Activated CD8-positive, alpha-beta memory T cell treated with anti-CD3 and anti-CD28 coated beads for 4 hours (primary cell): ENCODE results near the gene HBD.
"Not testable (repeated sequence)": the region's sequence is repeated elsewhere in the genome, so short reads cannot be mapped to it uniquely, and the experiment has no call there.

ENCODE experiments used
- DNase-seq, 2 donors: peaks; one replicate each; pipeline ENCODE4 v3.0.0-alpha.2; 2020; ENCODE audit warnings: low read depth in 2 of 2

HBD gene

DNA sequence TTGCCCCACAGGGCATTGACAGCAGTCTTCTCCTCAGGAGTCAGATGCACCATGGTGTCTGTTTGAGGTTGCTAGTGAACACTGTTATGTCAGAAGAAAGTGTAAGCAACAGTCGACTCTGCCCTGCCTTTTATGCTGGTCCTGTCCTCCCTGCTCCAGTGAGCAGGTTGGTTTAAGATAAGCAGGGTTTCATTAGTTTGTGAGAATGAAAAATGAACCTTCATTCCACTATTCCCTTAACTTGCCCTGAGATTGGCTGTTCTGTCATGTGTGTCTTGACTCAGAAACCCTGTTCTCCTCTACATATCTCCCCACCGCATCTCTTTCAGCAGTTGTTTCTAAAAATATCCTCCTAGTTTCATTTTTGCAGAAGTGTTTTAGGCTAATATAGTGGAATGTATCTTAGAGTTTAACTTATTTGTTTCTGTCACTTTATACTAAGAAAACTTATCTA, at the start of gene HBD:
TSS of gene HBD (minus strand) at position 103 of the 454 bp plus-strand sequence. CDS start at position 53, 50 bp downstream.
- DNase-seq: no peak

DNA sequence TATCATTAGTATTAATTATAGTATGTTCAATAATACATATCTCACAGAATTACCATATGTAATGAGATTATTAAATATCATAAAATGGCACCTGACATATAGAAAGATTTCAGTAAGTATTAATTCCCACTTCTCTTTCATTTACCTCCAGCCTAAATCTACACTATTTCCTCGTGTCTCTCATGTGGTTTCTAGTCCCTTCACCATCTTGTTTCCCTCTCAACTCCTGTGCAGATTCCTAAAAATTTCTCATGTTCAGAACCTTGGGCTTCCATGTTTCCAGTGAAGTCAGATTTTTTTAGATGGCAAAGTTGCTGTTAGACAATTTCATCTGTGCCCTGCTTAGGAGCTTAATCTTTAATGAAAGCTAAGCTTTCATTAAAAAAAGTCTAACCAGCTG, 49.6 kb upstream of the HBD start:
- no peak for DNase-seq

DNA sequence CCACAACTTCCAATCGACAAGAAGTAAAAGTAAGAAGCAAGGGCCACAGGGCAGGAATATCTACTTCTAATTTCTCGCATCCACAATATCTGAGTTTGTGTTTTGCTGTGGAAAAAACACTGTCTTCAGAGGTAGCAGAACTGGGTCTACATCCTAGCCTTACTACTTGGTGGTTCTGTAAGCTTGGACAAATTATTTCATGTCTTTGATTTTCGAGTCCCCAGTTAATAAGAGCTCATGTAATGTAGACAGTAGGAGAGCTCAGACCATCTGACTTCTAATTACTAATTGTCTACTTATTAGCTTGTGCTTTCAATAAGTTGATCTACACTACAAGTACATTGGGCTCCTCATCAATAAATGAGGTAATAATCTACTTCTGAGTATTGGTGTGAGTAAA, 48.8 kb upstream of the HBD start:
- DNase-seq: no peak

DNA sequence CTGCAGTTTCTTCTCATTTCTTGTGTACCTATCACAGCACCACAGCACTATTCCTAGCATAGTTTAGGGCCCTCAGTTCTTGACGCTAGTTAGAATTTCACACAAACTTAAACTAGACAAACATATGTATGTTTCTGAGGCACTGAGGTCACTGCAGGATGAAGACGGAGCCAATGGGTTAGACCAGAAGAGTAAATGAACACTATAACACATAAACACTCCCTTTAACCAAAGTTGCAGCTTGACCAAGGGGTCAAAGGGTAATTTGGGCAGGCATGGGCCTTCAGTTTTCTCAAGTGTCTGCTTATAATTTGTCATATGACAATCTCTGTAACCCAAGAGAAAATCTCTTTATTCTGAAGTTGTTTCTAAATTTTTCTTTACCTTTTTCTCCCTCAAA, 48.3 kb upstream of the HBD start:
- no peak for DNase-seq

DNA sequence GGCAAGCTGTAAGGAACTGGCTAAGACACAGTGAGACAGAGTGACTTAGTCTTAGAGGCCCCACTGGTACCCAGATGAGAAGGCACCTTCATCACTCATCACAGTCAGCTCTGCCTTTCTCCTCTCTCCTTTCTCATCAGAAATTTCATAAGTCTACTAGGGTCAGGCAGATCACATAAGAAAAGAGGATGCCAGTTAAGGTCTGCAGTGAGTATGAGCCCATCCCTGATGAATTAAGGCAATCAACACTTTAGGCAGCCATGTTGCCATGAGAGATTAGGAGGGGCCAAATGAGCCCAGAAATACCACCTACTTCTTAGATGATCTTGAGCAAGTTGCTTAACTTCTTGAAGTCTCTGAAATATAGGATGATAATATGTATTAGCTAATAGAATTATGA, 47.3 kb upstream of the HBD start:
- DNase-seq: no peak

DNA sequence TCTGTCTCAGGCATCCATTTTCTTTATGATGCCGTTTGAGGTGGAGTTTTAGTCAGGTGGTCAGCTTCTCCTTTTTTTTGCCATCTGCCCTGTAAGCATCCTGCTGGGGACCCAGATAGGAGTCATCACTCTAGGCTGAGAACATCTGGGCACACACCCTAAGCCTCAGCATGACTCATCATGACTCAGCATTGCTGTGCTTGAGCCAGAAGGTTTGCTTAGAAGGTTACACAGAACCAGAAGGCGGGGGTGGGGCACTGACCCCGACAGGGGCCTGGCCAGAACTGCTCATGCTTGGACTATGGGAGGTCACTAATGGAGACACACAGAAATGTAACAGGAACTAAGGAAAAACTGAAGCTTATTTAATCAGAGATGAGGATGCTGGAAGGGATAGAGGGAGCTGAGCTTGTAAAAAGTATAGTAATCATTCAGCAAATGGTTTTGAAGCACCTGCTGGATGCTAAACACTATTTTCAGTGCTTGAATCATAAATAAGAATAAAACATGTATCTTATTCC, 46.4 kb upstream of the HBD start:
- no peak for DNase-seq

DNA sequence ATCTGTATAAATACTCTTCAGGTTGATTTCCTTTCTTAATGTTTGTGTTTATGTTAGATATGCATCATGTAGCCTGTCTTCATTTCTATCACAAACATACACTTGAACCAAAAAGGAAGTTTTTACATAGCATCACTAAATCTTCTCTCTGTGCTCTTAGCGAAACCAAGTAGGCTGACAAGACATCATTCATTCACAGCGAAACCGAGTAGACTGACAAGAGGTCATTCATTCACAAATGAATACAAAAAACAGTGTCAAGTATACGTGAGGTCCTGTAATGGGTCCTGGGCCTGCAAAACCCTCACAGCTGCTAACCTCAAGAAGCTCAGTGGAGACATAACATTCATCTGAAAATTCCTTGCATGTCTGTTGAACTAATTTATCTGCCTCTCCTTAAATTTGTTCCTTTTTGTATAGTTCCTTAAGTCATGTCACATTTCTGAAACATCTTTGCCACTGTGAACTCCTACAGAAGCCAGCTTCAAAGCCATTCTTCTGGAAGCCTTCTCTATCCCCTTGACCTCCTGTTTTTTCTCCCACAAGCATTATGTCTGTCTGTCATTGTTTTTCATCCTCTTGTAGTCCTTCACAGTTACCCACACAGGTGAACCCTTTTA, 45.3 kb upstream of the HBD start:
- no peak for DNase-seq

DNA sequence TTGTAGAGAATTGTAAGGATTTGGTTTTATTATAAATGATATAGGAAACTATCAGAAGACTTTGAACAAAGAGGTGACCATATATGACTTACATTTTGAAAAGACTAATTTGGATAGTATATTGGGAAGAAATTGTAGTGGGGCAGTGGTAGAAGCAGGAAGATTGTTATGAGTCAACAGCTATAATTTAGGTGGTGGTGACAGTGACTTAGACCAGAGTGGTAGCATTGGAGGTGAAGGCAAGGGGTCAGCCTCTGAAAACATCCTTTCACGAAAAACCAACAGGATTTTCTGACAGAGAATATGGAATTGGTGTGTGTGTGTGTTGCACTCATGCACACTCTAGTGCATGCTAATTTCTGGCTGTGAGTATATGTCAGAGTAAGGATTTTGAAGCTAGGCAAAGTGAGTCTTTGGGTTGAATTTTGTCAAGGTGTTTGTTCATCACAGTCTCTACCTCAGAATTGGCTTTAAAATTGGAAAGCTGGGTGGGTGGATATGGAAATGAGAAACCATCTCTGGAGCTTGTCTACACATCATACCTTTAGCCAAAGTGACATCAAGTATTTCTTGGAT, 43.6 kb upstream of the HBD start:
- DNase-seq: no peak

DNA sequence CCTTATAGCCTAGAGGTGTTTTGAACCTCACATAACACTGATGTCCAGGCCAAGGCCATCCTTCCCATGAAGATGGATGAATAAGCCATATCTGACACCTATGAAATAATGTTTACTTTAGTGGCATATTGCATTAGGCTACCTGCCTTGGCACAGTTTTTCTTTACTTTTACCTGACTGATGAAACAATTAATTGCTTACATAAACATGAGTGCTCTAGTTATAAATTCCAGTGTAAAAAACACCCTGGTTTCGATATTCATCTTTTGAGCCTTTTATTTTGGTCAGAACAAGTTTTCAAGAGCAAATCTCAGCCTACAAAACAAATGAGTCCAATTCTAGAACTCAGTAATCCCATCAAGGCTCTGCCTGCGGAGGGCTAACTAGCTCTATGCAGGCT, 42.4 kb upstream of the HBD start:
- no peak for DNase-seq

DNA sequence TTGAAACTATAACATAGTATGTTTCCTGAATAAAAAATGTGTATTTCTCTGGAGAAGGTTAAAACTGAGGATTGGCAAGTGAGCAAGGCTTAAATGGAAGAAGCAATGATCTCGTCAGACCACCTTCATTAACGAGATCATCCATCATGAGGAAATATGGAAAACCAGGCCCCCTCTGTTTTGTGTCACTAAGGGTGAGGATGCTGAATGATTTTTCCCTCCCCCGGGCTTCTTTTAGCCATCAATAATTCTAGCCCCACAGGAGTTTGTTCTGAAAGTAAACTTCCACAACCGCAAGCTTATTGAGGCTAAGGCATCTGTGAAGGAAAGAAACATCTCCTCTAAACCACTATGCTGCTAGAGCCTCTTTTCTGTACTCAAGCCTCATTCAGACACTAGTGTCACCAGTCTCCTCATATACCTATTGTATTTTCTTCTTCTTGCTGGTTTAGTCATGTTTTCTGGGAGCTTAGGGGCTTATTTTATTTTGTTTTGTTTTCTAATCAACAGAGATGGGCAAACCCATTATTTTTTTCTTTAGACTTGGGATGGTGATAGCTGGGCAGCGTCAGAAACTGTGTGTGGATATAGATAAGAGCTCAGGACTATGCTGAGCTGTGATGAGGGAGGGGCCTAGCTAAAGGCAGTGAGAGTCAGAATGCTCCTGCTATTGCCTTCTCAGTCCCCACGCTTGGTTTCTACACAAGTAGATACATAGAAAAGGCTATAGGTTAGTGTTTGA, 41.3 kb upstream of the HBD start:
- DNase-seq: no peak

DNA sequence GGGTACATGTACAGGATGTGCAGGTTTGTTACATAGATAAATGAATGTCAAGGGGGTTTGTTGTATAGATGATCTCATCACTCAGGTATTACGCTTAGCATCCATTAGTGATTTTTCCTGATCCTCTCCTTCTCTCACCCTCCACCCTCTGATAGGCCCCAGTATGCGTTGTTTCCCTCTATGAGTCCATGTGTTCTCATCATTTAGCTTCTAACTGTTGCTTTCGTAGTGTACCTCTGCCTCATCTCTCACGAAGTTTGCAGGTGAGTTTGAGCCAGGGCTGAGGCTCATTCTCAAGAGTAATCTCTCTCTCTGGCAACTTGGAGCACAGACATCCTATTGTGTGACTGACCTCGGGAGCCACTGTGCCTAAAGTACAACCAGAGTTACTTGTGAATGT, 40.1 kb upstream of the HBD start:
- no peak for DNase-seq

DNA sequence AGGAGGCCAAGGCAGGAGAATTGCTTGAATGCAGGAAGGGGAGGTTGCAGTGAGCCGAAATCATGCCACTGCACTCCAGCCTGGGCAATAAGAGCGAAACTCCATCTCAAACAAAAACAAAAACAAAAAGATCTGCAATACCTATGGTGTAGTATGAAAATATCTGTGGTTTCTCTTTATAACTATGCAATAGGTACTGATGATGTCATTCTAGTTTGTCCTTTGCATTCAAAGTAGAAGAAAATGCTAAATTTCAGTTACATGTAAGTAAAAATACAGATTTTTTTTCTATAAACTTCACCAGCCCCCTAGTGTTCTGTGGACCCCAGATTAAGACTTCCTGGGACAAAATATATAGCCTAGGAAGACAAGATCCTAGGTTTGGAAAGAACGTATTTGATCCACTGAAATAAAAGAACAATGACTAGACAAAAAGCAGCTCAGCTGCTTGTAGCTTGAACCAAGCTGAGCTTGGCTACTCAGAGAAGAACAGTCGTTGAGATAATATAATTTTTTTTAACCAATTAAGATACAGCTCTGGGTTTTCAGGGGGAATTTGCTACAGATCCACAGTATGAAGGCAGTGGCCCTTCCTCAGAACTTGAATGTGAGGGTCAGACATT, 38.2 kb upstream of the HBD start:
- no peak for DNase-seq

DNA sequence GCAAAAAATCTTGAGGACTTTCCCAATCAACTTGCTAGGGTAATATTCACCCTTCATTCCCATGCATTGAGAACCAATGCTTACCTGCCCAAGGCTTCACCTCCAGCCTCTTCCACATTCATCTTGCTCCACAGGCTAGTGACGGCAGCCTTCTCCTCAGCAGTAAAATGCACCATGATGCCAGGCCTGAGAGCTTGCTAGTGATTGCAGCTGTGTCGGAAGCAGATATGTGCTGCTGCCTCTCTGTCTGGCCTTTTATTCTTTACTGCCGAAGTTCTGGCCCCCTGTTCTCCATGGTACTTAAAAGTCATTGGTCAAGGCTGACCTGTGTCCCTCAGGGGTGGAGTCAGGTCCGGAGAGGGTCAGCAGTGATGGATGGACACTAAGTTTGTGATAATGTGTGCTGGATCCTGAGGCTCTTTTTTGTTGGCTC, 35.4 kb upstream of the HBD start, which contains the start of gene HBE1:
TSS of gene HBE1 (minus strand) at position 231 of the 433 bp plus-strand sequence. CDS start at position 176, 55 bp downstream.
- no peak for DNase-seq

DNA sequence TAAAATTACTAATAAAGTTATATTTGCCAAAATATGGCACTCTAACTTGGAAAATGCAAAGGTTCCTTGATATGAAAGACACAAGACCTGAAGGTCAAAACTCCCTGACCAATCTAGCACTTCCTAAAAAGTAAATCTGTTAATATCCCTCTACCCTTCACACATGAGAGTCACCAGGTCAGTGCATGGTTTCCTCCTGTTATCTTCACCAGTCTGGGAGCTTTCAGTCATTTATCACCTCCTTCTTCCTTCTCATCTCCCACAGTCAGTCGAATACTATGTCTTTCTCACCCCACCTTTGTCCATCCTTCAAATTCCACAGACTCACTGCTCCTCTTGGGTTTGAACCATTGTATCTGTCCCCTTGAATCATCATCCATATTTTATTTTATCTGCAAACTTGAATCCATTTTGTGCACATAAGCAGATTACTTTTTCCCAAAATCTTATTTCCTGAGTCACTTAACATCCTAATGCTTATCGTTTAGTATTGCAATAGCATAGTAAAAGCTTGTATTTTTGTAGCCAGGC, 32.8 kb upstream of the HBD start:
- no peak for DNase-seq

DNA sequence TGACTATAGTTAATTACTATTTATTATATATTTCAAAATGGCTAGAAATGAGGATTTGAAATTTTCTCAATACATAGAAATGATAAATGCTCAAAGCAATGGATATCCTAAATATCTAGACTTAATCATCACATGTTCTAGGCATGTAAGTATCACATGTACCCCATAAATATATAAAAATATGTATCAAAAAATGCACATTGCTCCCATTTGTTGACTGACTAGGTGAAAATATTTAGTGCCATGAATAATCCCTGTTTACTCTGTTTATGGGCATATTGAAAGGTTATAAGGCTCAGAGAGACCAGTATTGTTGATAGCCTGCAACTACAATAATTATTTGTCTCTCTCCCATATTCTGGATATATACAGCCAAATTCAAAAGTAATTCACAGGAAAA, 32.3 kb upstream of the HBD start:
- DNase-seq: no peak

DNA sequence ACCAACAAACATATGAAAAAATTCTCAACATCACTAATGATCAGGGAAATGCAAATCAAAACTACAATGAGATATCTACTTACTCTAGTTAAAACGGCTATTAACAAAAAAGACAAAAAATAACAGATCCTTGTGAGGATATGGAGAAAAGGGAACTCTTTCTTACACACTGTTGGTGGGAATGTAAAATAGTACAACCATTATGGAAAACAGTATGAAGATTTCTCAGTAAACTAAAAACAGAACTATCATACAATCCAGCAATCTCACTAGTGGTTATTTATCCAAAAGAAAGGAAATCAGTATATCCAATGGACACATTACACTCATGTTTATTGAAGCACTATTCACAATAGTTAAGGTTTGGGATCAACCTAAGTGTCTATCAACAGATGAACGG, 31.5 kb upstream of the HBD start:
- no peak for DNase-seq

DNA sequence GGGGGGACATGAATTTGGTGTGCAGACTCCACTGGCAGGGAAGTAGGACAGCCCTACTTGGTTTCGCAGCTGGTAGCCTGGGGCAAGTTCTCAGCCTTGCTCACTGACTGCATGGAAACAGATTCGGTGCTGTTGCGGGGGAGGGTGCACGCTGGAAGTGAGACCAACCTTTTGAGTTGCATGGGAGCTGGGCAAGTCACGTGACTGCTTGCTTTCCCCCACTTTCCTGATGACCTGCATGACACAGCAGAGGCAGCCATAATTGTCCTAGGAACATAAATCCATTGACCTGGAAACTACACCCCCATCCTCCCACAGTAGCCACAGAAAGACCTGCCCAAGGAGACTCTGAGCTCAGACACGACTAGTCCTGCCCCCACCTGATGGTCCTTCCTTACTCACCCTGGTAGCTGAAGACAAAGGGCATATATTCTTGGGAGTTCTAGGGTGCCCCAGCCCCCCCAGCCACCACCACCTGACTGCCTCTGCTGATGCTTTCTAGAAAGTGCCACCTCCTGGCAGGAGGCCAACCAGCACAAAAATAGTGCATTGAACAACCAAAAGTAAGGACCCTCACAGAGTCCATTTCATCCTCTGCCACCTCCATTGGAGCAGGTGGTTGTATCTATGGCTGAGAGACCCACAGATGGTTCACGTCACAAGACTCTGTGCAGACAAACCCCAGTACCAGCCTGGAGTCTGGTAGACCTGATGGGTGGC, 24.4 kb upstream of the HBD start:
- no peak for DNase-seq

DNA sequence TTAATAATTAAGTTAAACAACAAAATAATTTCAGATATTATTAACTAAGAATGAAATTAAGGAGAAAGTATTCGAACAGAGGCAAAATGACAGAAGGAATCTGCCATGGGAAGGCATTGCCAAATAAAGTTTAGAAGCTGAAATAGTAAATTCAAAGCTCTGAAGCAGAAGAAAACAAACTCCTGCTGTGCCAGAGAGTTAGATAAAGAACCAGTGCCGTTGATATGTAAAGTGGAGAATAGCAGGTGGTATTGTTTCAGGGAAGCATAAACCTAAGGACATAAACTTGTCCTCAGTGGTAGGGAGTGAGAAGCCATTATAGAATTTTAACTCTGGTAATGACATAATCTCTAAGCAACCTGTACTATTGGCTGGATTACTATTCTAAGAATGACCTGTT, 23.0 kb upstream of the HBD start:
- no peak for DNase-seq

DNA sequence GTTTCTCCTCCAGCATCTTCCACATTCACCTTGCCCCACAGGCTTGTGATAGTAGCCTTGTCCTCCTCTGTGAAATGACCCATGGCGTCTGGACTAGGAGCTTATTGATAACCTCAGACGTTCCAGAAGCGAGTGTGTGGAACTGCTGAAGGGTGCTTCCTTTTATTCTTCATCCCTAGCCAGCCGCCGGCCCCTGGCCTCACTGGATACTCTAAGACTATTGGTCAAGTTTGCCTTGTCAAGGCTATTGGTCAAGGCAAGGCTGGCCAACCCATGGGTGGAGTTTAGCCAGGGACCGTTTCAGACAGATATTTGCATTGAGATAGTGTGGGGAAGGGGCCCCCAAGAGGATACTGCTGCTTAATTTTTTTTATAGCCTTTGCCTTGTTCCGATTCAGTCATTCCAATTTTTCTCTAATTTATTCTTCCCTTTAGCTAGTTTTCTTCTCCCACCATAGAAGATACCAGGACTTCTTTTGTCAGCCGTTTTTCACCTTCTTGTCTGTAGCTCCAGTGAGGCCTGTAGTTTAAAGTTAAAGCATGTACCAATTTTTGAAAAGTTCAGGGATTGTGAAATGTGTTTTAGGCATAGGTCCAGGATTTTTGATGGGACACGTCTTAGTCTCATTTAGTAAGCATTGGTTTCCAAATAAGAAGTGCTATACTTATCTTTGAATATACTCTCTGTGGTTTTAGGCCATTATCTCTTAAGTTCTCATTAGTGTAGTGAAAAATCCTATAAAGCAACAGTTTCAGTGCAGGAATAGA, 20.5 kb upstream of the HBD start, which contains the start of gene HBG2:
TSS of gene HBG2 (minus strand) at position 136 of the 768 bp plus-strand sequence. CDS start at position 83, 53 bp downstream.
- DNase-seq: not testable (repeated sequence)

DNA sequence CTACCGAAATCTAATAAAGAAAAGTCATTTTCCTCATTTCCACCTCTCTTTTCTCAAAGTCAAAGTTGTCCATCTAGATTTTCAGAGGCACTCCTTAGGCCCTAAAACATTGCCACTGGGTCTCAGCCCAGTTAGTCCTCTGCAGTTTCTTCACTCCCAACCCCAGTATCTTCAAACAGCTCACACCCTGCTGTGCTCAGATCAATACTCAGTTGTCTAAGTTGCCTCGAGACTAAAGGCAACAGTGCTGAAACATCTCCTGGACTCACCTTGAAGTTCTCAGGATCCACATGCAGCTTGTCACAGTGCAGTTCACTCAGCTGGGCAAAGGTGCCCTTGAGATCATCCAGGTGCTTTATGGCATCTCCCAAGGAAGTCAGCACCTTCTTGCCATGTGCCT, 19.7 kb upstream of the HBD start:
- not testable (repeated sequence) for DNase-seq
